Lung (tissue), 16 donors: ENCODE measurements around the gene AARS1. TPM values are rescaled to one million over a fixed set of nuclear protein-coding genes. Genes with fewer than 3 reads are reported as not detected.
"Not testable (repeated sequence)": the region's sequence is repeated elsewhere in the genome, so short reads cannot be mapped to it uniquely, and the experiment has no call there.

ENCODE experiments used
- ATAC-seq: fragments of 200-7000 bp; cut with Tn5 transposase; one replicate; pipeline ENCODE4 v1.9.1; 2020; ENCODE audit warnings: moderate number of reproducible peaks; ENCODE audit not compliant: insufficient read depth, low FRiP score
- DNase-seq, 3 donors: peaks; one replicate each; pipeline ENCODE4 v3.0.0-alpha.2; 2013 to 2017
- H3K27ac ChIP-seq, 2 donors: one replicate each; pipeline ENCODE4 v1.5.1; 2013; ENCODE audit warnings: mild to moderate bottlenecking in 2 of 2, moderate library complexity in 2 of 2, control low read depth in 1 of 2, inconsistent platforms in 1 of 2, low read depth in 1 of 2, low read length in 1 of 2
- H3K27me3 ChIP-seq, 3 donors: one replicate each; pipeline ENCODE4 v1.5.1; 2013; ENCODE audit warnings: low read length in 2 of 3; ENCODE audit not compliant: control insufficient read depth in 3 of 3, insufficient read depth in 3 of 3
- H3K36me3 ChIP-seq, 4 donors: one replicate each; pipeline ENCODE4 v1.5.1; 2013; ENCODE audit warnings: low read length in 4 of 4, mild to moderate bottlenecking in 1 of 4, moderate library complexity in 1 of 4; ENCODE audit not compliant: control insufficient read depth in 4 of 4, insufficient read depth in 4 of 4
- H3K4me1 ChIP-seq, 5 donors: one replicate each; pipeline ENCODE4 v1.5.1; 2013; ENCODE audit warnings: low read length in 5 of 5, mild to moderate bottlenecking in 2 of 5, moderate library complexity in 1 of 5; ENCODE audit not compliant: control insufficient read depth in 5 of 5, insufficient read depth in 5 of 5
- H3K4me3 ChIP-seq: one replicate; pipeline ENCODE4 v1.5.1; 2013; ENCODE audit warnings: mild to moderate bottlenecking, control low read depth, moderate library complexity
- H3K9ac ChIP-seq, 2 donors: one replicate each; pipeline ENCODE4 v1.5.1; 2013; ENCODE audit warnings: low read length in 2 of 2, control low read depth in 1 of 2; ENCODE audit not compliant: insufficient read depth in 1 of 2
- H3K9me3 ChIP-seq, 4 donors: one replicate each; pipeline ENCODE4 v1.5.1; 2013; ENCODE audit warnings: low read length in 3 of 4, mild to moderate bottlenecking in 1 of 4, moderate library complexity in 1 of 4; ENCODE audit not compliant: control insufficient read depth in 4 of 4, insufficient read depth in 3 of 4
- CTCF ChIP-seq: IDR thresholded peaks from 2 replicates; pipeline ENCODE4 v1.5.1; 2012; ENCODE audit warnings: mild to moderate bottlenecking; ENCODE audit errors: control extremely low read depth, extremely low read depth
- WGBS, 2 donors: extraction: QIAGEN DNeasy Blood & Tissue Kit; methylation state at CpG; one replicate each; pipeline ENCODE4 v1.1.7; 2013; 5-methylcytosine and 5-hydroxymethylcytosine counted together
- long read RNA-seq, 5 donors: transcript quantifications; one replicate each; lab custom pipeline, GENCODE V29; 2026
- polyA plus RNA-seq, 2 donors: library from polyadenylated mRNA; stranded (reverse); fragments of 200-250 nt; gene quantifications; one replicate each; pipeline ENCODE4 v1.2.1, GENCODE V29; 2013
- total RNA-seq, 2 donors: library from RNA; depleted of rRNA in 1 of 2; stranded (reverse); fragments of >200 nt in 1 of 2; gene quantifications; one replicate each; pipeline ENCODE4 v1.2.1, GENCODE V29; 2014 to 2021
- donor health status: control.
- donor health status: control.
- donor health status: Bipolar disorder and iron deficiency.
- donor health status: healthy.
- donor health status: DM: yes; HTN: yes; CAD: no.

AARS1 gene
- total RNA-seq = 100 to 1,000 TPM in 1 of 2 donors, 10 to 100 TPM in 1; 61.3 to 147 TPM
- 10 to 100 TPM; 46.9 to 73.8 TPM for polyA plus RNA-seq
- long read RNA-seq, donor 1, transcript AARS-201 (21 exons, 3,477 nt) = major isoform, 8 of 27 reads
- long read RNA-seq, donor 1, partial matches to known transcripts = 19 of 27 reads
- long read RNA-seq, donor 1, other reads (novel, unspliced or antisense) = 0 of 27 reads
- long read RNA-seq, donor 2, partial matches to known transcripts = 0 of 4 reads
- long read RNA-seq, donor 2, other reads (novel, unspliced or antisense) = 0 of 4 reads
- long read RNA-seq, donor 3, partial matches to known transcripts = 10 of 25 reads
- long read RNA-seq, donor 3, other reads (novel, unspliced or antisense) = 11 of 25 reads
- long read RNA-seq, donor 4, partial matches to known transcripts = 5 of 5 reads
- long read RNA-seq, donor 4, other reads (novel, unspliced or antisense) = 0 of 5 reads
- long read RNA-seq, donor 5, transcript AARS-201 (21 exons, 3,477 nt) = major isoform, 7 of 12 reads
- long read RNA-seq, donor 5, partial matches to known transcripts = 5 of 12 reads
- long read RNA-seq, donor 5, other reads (novel, unspliced or antisense) = 0 of 12 reads

- peak within 1 kb of the TSS; percentile 88 to 95 for H3K9ac ChIP-seq
- H3K4me1 ChIP-seq = peaks cover 0 to 6% (median 0%) of the 10 kb centered on the region in 5 donors
- H3K9me3 ChIP-seq = no peaks in the 10 kb centered on the region
- no peaks in the 10 kb centered on the region for H3K27me3 ChIP-seq
- DNase-seq = peak; percentile 98 to 100 (median 100)
- peak within 1 kb of the TSS; percentile 84 for H3K4me3 ChIP-seq
- ATAC-seq = peak; percentile 99
- H3K36me3 ChIP-seq = peaks cover 0 to 2% (median 0%) of the 10 kb centered on the region in 4 donors
- peak within 1 kb of the TSS; percentile 89 to 98 for H3K27ac ChIP-seq
- 2 to 3% methylated on average over 48 to 53 of the region's 53 CpGs for WGBS, 2 donors
- TF ChIP-seq CTCF = no peak
Observed at GRCh38 chr16:70289229-70290094, at the start of gene AARS1. Gene AARS1 (minus strand): TSS chr16:70289506. CDS start chr16:70282763, 6,743 bp downstream.

- no peak for TF ChIP-seq CTCF
- no peak for ATAC-seq
- H3K27ac ChIP-seq = no peak overlapping the region
- DNase-seq = no peak
- no peaks in the 10 kb centered on the region for H3K27me3 ChIP-seq
- H3K4me1 ChIP-seq = no peaks in the 10 kb centered on the region
- peaks cover 10 to 19% (median 11%) of the 10 kb centered on the region in 4 donors for H3K36me3 ChIP-seq
- no peak overlapping the region for H3K9ac ChIP-seq
- no peaks in the 10 kb centered on the region for H3K9me3 ChIP-seq
- 96 to 98% methylated on average over 5 of the region's 5 CpGs for WGBS, 2 donors
- H3K4me3 ChIP-seq = no peak overlapping the region
Observed at GRCh38 chr16:70337814-70338213, 48.5 kb upstream of the AARS1 start.

- 68 to 76% methylated on average over 5 to 6 of the region's 12 CpGs for WGBS, 2 donors
- H3K27me3 ChIP-seq, H3K4me1 ChIP-seq, H3K9me3 ChIP-seq, H3K27ac ChIP-seq, ATAC-seq, H3K9ac ChIP-seq, DNase-seq, H3K4me3 ChIP-seq: not testable (repeated sequence)
- H3K36me3 ChIP-seq = peaks cover 12 to 30% (median 16%) of the 10 kb centered on the region in 4 donors
Observed at GRCh38 chr16:70332728-70333127, 43.4 kb upstream of the AARS1 start.
